ENCODE results near the gene LYAR.

DNA sequence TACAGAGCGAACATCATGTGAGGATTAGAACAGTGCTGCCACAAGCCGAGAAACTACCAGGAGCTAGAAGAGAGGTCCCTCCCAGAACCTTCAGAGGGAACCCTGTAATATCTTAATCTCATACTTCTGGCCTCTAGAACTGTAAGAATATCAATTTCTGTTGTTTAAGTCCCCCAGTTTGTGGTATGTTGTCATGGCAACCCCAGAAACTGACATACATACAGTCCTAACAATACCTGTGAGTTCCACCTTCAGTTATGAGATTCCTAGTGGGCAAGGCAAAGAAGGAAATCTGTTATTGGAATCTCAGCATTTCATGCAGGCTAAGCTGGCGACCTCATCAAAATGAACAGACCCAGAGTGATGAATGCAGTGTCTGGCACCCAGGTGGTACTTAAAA, 42.6 kb upstream of the LYAR start:
- TF ChIP-seq POLR2A (IDR thresholded peaks at IDR 0.05) = no peak
- TF ChIP-seq, protein P1, sequence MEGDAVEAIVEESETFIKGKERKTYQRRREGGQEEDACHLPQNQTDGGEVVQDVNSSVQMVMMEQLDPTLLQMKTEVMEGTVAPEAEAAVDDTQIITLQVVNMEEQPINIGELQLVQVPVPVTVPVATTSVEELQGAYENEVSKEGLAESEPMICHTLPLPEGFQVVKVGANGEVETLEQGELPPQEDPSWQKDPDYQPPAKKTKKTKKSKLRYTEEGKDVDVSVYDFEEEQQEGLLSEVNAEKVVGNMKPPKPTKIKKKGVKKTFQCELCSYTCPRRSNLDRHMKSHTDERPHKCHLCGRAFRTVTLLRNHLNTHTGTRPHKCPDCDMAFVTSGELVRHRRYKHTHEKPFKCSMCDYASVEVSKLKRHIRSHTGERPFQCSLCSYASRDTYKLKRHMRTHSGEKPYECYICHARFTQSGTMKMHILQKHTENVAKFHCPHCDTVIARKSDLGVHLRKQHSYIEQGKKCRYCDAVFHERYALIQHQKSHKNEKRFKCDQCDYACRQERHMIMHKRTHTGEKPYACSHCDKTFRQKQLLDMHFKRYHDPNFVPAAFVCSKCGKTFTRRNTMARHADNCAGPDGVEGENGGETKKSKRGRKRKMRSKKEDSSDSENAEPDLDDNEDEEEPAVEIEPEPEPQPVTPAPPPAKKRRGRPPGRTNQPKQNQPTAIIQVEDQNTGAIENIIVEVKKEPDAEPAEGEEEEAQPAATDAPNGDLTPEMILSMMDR (IDR thresholded peaks at IDR 0.05 in 4 of 5, conservative IDR thresholded peaks at IDR 0.05 in 1 of 5) = no peak

All from gastrocnemius medialis (tissue), 4 donors.